Activated CD4-positive, alpha-beta T cell treated with anti-CD3 and anti-CD28 coated beads for 48 hours (primary cell): ENCODE results near the gene CACNA2D4.
A peak's percentile ranks its signal among the peaks of the same experiment; 100 is the strongest.

Source experiments
- DNase-seq: peaks from one replicate; pipeline ENCODE4 v3.0.0-alpha.2; 2020

Gene CACNA2D4

GRCh38 chr12:1811948-1812291, 106.5 kb downstream of the CACNA2D4 start:
- no peak for DNase-seq

DNA sequence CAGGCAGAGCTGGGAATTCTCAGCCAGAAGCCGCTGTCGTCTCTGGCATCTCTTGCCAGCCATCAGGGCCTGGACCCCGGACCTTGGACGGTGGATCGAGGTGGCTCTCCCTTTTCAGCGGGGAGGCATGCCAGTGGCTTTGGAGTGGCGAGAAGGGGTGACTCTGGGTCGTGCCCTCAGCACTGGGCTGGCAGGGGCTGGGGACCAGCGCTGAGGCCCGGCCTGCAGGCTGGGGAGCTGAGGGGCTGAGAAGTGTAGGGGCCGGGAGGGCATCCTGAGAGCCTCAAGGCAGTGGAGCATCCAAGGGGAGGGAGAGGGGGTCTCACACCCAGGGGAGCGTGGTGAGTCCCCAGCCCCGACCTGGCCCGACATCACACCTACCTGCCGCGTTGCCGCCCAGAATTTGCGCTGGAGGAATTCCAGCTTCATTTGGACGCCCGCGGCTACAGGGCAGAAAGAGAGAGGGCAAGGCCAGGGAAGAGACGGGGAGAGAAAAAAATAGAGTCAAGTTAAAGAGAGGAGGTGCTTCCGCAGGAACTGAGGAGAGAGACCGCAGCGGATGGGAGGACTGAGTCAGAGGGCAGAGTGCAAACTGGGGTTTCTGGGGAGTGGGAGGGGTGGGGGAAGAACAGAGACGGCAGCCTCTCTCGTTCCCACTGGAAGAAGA, 107.0 kb downstream of the CACNA2D4 start:
- DNase-seq, result peak; percentile 62

- no peak for DNase-seq
Observed at GRCh38 chr12:1810931-1811280, 107.5 kb downstream of the CACNA2D4 start.

DNA sequence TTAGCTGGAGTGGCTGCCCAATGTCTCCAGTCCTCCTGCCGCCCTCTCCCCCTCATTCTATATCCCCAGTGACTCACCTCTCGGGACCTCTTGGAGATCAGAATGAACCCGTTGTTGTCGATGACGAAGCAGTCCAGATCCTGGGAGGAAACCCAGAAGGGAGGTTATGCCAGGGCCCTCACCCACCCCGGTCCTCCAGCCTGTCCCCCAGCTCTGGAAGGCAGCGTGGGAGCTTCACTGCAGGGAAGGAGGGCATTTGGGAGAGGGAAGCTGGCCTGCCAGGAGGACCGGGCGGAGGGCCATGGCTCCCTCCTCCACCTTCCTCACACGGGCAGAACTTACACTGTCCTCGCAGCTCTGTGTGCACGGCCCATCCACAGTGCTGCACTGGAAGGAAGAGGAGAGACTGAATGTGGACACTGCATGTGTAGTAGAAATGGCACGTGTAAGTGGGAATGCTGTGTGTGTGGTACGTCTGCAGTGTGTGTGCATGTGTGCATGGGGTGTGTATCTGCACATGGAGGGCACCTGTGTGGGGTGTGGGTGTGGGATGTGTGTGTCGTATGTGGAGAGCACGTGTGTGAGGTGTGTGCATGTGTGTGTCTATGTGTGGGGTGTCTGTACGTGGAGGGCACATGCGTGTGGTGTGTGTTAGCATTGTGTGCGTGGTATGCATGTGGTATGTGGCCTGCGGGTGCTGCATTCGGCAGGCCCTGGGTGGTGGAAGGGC, 108.1 kb downstream of the CACNA2D4 start:
- DNase-seq, result no peak

DNA sequence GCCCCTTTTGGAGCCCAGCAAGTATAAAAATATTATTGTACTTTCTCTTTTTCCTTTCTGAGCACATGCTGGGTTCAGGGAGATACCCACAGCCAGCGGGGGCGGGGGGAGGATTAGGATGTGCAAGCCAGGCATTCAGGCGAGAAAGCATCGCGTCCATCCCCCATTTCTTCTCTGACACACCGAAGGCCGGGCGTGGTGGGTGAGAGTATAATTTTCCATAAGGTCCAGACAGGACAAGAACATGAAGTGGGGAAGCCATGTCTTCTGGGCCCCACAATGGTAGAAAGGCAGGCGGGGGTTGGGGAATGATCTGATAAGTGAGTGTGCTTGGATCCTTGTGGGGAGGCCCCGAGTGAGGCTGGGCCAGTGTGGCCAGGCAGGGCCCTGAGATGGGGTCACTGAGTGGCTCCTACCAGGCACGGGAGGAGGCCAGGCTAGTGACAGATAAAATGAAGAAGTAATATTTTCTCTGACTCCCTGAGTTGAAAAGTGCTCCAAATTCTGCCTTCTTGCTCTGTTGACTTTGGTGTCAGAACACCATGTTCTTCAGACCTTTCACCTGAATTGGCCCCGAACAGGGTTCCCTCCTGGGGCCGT, 108.8 kb downstream of the CACNA2D4 start:
- DNase-seq, result no peak

DNA sequence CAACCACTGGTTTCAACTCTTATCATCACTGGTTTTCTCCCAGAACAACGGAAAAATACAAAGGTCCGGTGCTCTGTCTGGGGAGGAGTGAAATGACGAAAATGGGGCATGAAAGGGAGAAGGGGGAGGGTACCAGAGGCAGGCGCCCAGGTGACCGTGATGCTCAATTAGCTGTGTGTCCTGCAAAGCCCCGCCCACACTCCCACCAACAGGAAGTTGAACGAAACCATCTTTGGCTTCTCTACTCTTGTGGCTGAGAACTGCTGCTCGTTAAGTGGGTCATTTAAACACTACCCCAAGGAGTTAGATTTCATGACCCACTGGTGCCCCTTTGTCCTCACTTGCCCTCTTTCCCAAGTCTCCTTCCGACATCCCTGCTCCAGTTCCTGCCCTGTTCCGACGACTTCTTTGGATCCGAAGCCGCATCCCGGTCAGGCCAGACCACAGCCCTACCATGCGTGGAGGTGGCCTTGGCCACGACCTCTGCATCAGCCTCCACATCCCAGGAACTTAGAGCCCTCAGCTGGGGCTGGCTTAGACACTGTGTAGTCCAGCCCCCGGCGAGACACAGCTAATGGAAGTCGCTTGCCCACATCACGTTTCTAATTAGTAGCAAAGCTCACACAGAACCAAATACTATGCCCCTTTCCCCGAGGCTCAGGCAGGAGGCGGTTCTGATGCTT, 109.5 kb downstream of the CACNA2D4 start:
- DNase-seq, result no peak

DNA sequence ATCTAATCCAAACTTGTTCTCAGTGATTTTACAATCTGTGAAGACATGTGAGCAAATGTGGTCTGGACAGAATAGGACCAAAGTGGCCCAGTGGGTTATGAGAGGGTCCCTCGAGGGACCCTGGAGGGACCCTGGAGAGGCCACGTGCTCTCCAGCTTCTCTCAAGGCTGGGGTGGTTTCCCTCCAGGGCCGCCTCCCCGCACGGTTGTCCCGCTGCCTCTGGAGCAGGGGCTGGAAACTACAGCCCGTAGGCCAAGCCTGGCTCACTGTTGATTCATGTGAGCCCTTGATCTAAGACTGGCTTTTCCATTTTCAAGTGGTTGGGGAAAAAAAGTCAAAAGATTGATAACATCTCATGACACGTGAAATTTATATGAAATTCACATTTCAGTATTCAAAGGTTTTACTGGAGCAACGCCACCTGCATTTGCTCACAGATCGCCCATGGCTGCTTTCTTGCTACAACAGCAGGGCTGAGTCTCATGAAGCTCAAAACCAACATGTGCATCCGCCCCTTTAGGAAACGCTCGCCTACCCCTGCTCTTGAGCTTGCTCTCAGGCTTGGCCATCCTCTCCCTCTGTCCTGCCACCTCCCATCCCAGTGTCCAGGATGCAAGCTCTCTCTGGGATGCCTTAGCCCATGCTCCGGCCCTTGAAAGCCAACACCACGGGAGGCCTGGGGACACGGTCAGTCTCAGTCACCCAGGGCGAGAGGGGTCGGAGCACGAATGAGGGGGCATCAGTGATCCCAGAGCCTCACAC, 110.2 kb downstream of the CACNA2D4 start:
- DNase-seq, result no peak

GRCh38 chr12:1807087-1807860, 111.2 kb downstream of the CACNA2D4 start:
- DNase-seq, result no peak

DNA sequence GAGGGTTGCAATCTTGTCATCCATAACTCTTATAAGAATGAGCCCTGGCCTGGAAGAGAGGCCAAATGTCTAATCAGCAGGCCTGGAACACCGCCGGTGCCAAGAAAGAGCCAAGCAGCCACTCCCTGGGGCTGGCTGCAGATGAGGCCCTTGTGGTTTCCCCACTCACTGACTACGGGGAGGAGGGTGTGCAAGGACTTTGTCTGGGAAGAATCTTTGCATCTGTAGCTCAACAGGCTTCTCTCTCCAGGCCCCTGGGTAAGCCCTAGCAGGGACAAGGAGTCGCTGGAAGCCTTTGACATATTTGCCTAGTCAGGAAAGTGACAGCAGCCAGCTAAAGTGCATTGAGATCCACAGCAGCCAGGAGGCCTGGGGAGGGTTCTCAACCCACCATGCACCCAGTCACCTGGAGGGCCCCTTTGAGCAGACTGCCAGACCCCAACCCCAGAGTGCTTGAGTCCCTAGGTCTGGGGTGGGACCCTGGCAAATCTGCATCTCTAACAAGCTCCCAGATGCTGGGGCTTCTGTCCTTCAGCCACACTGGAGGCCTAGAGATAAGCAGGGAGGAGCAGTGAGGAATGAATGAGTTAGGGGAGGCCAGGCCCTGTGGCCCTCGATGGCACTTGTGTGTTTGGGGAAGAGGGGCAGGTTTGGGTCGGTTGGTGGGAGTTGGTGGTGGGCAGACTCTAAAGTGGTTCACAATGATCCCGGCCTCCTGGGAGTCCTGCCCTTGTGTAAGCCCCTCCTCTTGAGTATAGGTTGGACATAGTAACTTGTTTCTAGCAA, 112.0 kb downstream of the CACNA2D4 start:
- DNase-seq, result no peak

- no peak for DNase-seq
Observed at GRCh38 chr12:1805441-1806081, 112.9 kb downstream of the CACNA2D4 start.

DNA sequence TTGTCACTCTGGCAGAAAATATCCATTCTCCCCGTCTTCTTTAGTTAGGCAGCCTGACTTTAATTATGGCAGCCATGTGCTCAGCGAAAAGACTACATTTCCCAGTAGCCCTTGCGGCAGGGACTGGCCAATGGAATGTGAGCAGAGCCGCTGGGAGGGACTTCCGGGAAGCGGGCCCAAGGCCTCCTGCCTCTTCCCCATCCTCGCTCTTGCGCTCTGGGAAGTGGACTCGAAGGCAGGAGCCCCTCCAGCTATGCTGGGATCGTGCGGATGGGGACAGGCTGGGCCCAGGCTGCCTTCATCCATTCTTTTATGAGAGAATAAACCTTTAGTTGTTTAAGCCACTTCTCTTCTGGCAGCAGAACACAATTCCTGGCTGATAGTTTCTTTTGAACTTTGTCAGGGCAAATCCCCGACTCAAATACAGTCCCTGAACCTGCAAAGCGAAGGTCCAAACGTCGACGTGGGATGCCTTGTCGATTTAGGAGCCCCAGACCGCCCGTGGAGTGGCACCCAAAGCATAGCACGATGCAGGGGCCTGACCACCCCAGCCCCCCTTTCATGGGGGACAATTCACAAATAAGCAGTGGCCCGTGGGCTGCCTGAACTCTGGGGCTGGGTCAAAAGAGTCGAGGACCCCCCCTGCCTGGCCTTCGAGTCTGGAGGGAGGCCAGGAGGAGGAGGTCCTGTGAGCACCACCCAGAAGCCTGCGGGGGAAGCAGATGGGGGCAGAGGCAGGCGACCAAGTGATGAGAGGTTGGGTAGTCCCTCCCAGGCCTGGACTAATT, 113.7 kb downstream of the CACNA2D4 start:
- DNase-seq, result peak; percentile 90

- DNase-seq, result no peak
Observed at GRCh38 chr12:1803736-1804135, 114.7 kb downstream of the CACNA2D4 start.

- DNase-seq, result no peak
Observed at GRCh38 chr12:1801303-1801975, 117.0 kb downstream of the CACNA2D4 start.

DNA sequence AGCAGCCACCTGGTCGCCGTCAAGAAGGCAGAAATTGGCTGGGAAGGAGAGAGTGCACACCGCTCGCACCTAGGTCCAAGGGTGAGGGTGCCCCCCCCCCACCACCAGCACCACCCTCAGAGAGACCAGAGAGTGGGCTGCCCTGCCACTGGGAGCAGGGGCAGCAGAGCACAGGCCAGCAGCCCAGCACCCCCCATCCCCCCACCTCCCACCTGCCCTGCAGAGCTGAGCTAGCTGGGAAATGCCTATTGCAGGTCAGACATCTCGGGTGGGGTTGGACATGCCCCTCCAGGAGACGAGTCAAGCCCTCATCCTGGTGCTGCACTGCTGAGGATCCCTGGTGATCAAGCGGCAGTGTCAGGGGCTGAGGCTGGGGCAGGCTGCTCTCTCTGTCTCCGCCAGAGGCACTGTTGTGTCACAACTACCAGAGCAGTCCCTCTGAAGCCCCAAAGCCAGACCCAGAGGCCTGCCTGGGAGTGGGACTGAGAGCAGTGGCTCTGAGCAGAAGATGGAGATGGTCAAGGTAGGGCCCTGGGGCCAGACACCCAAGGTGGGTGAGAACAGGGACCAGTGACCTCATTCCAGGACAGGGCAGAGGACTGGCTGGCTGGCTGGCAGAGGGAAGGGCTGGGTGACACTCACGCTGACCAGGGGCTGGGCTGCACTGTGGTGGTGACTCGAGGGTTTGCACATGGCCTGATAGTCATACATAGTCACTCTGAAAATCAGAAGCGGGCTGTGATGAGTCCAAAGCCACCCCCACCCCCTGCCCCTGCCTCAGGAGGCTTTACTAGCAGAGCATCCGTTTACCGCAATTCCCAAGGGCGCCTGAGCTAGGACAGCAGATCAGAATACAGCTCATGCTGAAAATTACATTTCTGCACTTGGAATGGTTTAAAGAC, 117.8 kb downstream of the CACNA2D4 start:
- DNase-seq, result peak; percentile 2

- peak; percentile 2 for DNase-seq
Observed at GRCh38 chr12:1799882-1800400, 118.5 kb downstream of the CACNA2D4 start.

DNA sequence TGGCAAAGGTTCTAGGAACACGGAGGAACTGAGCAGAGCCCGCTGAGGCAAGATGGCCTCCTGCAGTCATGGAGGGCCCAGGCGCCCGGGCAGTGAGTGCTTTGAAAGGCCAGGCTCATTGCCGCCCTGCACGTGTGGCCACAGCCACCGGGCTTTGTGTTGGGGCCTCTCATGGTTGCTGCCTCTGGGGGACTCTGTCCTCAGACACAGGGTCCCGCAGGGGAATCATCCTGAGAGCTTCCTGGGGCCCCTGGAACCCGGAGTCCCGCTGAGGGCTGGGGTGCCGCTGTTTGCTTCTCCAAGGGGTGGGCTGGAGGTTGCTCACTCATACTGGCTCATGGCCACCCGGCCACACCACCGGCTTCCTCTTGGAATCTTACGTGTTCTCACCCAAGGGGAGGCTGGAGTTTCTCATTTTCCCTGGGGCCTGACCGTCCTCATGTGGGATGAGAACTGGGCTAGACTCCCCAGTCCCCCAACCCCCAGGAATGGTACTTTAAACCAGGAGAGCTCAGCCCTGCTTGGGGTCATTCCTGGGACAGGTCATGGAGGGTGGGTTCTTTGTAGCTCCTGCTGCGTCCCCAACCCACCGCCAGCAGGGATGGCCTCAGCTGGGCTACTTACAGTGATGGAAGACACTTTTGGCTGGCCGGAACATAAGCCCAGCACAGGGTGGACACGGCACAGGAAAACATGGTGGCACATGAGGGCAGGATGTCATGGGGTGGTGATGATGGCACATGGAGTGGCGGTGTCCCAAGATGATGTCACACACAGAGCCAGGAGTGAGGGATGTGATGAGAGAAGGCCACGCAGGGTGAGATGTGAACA, 119.2 kb downstream of the CACNA2D4 start:
- DNase-seq, result peak; percentile 2

DNA sequence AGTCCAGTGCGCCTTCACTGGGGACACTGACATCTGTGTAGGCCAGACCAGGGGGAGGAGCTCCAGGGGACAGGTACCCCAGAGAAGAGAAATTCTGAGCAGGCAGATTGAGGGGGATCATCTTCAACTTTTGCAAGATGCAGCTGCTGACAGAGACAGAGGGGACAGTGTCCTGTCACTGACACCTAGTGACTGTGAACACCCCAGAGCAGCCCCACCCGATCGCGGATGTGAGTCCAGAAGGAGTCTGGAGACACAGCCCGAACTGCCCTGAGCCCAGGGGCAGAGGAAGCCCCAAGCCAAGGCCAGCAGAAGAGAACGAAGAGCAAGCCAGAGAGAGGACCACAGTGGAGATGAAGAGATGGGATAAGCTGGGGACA, 119.8 kb downstream of the CACNA2D4 start:
- DNase-seq, result peak; percentile 2
